OCI-LY7 (cell line): ENCODE results near the gene CDH22. TPM values are rescaled to one million over a fixed set of nuclear protein-coding genes. Genes with fewer than 3 reads are reported as not detected.

Experiments
- BruUV-seq: library from RNA; stranded (reverse); fragments of 400-500 nt; replicated peaks from 2 replicates; lab custom pipeline; 2021; lab: Mats Ljungman, UMichigan
- CTCF ChIA-PET: fragments of 300-600 bp; sonication (Branson Sonifier 250); formaldehyde crosslinking; loops from one replicate; lab custom pipeline; 2022; ENCODE audit warnings: antibody characterized with exemption; ENCODE audit not compliant: unreplicated experiment; lab: Charles Lee
- POLR2A ChIA-PET: fragments of 300-600 bp; sonication (Branson Sonifier 250); formaldehyde crosslinking; loops from one replicate; lab custom pipeline; 2022; ENCODE audit warnings: antibody characterized with exemption; lab: Charles Lee
- DNase-seq: peaks from one replicate; pipeline ENCODE4 v3.0.0-alpha.2; 2015; ENCODE audit warnings: low spot score
- H2AFZ ChIP-seq: fragments of 200-600 bp; sonication (generic), shearing (Covaris generic); 2 replicates; pipeline ENCODE4 v1.6.1; 2014; ENCODE audit warnings: mild to moderate bottlenecking, antibody characterized with exemption, low read length, moderate library complexity
- H3K27ac ChIP-seq: fragments of 200-600 bp; sonication (generic); 2 replicates; pipeline ENCODE4 v1.5.1; 2014; ENCODE audit warnings: mixed run types, low read depth, mild to moderate bottlenecking, moderate library complexity, low read length, inconsistent platforms; ENCODE audit not compliant: poor library complexity, severe bottlenecking
- H3K36me3 ChIP-seq: fragments of 200-600 bp; sonication (generic); 2 replicates; pipeline ENCODE4 v1.6.1; 2014; ENCODE audit warnings: mild to moderate bottlenecking, antibody characterized with exemption, low read length, moderate library complexity, mixed read lengths; ENCODE audit not compliant: insufficient read depth
- H3K4me1 ChIP-seq: fragments of 200-600 bp; sonication (generic); 2 replicates; pipeline ENCODE4 v1.5.1; 2014; ENCODE audit warnings: mild to moderate bottlenecking, low read length; ENCODE audit not compliant: insufficient read depth, poor library complexity, severe bottlenecking
- H3K4me2 ChIP-seq: fragments of 200-600 bp; sonication (generic); 2 replicates; pipeline ENCODE4 v1.6.1; 2014; ENCODE audit warnings: mild to moderate bottlenecking, low read length
- H3K4me3 ChIP-seq: fragments of 200-600 bp; sonication (generic); 2 replicates; pipeline ENCODE4 v1.5.1; 2014; ENCODE audit warnings: mild to moderate bottlenecking, low read depth, low read length; ENCODE audit not compliant: poor library complexity, severe bottlenecking
- H3K79me2 ChIP-seq: fragments of 200-600 bp; sonication (generic); 2 replicates; pipeline ENCODE4 v1.6.1; 2016; ENCODE audit warnings: low read depth, mild to moderate bottlenecking, low read length, moderate library complexity, mixed read lengths; ENCODE audit not compliant: insufficient read depth
- H3K9me2 ChIP-seq: fragments of 200-600 bp; sonication (generic); 2 replicates; pipeline ENCODE4 v1.6.1; 2016; ENCODE audit warnings: mild to moderate bottlenecking, low read length, mixed read lengths; ENCODE audit not compliant: insufficient read depth
- H3K9me3 ChIP-seq: fragments of 200-600 bp; sonication (generic); 2 replicates; pipeline ENCODE4 v1.6.1; 2014; ENCODE audit warnings: mild to moderate bottlenecking, mixed run types, low read length, mixed read lengths
- H4K20me1 ChIP-seq: fragments of 200-600 bp; sonication (generic); 2 replicates; pipeline ENCODE4 v1.6.1; 2014; ENCODE audit warnings: mild to moderate bottlenecking, antibody characterized with exemption, low read length, moderate library complexity, mixed read lengths; ENCODE audit not compliant: insufficient read depth
- EZH2phosphoT487 ChIP-seq: fragments of 200-600 bp; sonication (generic); IDR thresholded peaks from 2 replicates; pipeline ENCODE4 v1.6.1; 2018; ENCODE audit warnings: low read depth, borderline replicate concordance, mild to moderate bottlenecking, mixed run types, antibody characterized with exemption, low read length, moderate library complexity, mixed read lengths
- intact Hi-C: fragments of 100-400 bp; cut with micrococcal nuclease; formaldehyde crosslinking; loops from one replicate; pipeline ENCODE4 v1.10.0; 2022; ENCODE audit not compliant: unreplicated experiment
- total RNA-seq, 2 experiments: library from RNA; depleted of rRNA in 1 of 2; stranded (reverse); fragments of >200 nt in 1 of 2; shearing (Covaris generic) in 1 of 2; gene quantifications; 2 replicates each; pipeline ENCODE4 v1.2.3, GENCODE V29; 2014 to 2022
- TF ChIP-seq, protein P1 (sequence below): fragments of 200-600 bp; sonication (generic); conservative IDR thresholded peaks from 2 replicates; pipeline ENCODE4 v1.5.1; 2014; ENCODE audit warnings: mild to moderate bottlenecking, antibody characterized with exemption, low read length, moderate library complexity, mixed read lengths

The CDH22 gene
- total RNA-seq, 2 experiments from 2014 or later: not detected

DNA sequence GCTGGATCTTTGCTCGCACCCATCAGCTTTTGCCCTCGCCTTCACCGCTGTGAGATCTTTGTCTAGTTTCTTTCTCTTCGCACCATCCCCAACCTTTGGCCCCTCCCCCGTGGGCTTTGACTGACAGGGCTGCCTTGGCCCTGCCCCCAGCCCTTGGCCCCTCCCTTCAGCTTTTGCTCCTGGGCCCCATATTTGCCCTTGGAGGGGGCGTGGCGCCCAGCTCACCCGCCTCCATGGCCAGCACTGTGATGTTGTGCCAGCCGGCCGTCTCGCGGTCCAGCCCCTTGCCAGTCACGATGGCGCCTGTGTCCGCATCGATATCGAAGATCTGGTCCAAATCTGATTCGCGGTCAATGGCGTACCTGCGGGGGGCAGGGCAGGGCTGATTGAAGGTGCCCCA lies 109.1 kb downstream of the CDH22 start:
- Histone ChIP-seq H2AFZ (no peak overlapping the region), H3K4me3 (no peak overlapping the region), H3K36me3 (no peaks in the 10 kb centered on the region), H3K4me1 (no peaks in the 10 kb centered on the region), H3K9me2 (no peaks in the 10 kb centered on the region), H3K9me3 (no peaks in the 10 kb centered on the region), H3K79me2 (no peaks in the 10 kb centered on the region), H3K4me2 (no peak overlapping the region), H3K27ac (no peak overlapping the region), H4K20me1 (no peaks in the 10 kb centered on the region)
- no TSS peak for BruUV-seq
- CTCF ChIA-PET: no interaction called here
- intact Hi-C loops: no loop called here
- POLR2A ChIA-PET: no interaction called here
- DNase-seq: no peak
- TF ChIP-seq, protein P1, sequence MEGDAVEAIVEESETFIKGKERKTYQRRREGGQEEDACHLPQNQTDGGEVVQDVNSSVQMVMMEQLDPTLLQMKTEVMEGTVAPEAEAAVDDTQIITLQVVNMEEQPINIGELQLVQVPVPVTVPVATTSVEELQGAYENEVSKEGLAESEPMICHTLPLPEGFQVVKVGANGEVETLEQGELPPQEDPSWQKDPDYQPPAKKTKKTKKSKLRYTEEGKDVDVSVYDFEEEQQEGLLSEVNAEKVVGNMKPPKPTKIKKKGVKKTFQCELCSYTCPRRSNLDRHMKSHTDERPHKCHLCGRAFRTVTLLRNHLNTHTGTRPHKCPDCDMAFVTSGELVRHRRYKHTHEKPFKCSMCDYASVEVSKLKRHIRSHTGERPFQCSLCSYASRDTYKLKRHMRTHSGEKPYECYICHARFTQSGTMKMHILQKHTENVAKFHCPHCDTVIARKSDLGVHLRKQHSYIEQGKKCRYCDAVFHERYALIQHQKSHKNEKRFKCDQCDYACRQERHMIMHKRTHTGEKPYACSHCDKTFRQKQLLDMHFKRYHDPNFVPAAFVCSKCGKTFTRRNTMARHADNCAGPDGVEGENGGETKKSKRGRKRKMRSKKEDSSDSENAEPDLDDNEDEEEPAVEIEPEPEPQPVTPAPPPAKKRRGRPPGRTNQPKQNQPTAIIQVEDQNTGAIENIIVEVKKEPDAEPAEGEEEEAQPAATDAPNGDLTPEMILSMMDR: no peak
- no peak for TF ChIP-seq EZH2phosphoT487

DNA sequence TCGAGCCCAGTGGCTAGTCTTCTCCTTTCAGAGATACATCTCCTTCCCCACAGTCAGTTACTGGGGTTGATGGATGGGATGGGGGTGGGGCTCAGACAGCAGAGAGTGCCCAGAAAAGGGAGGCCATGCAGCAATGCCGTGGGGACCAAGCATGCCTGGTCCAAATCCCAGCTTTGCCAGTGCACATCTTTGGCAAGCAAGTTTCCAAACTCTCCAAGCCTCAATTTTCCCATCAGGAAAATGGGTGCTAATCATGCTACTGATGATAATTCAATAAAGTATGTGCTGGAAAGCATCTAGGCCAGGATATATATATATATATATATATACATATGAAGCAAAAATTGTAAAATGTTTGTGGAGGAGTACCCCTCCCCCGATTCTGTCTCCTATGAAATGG lies 111.3 kb downstream of the CDH22 start:
- ChIA-PET POLR2A (no interaction called here), CTCF (no interaction called here)
- H3K9me3 ChIP-seq: no peaks in the 10 kb centered on the region
- DNase-seq: no peak
- no peaks in the 10 kb centered on the region for H3K79me2 ChIP-seq
- intact Hi-C loops: no loop called here
- no peak overlapping the region for H3K4me2 ChIP-seq
- H2AFZ ChIP-seq: no peak overlapping the region
- H3K4me3 ChIP-seq: no peak overlapping the region
- H4K20me1 ChIP-seq: no peaks in the 10 kb centered on the region
- TF ChIP-seq, protein P1: no peak
- TF ChIP-seq EZH2phosphoT487: no peak
- no TSS peak for BruUV-seq
- H3K9me2 ChIP-seq: no peaks in the 10 kb centered on the region
- no peak overlapping the region for H3K27ac ChIP-seq
- H3K4me1 ChIP-seq: no peaks in the 10 kb centered on the region
- no peaks in the 10 kb centered on the region for H3K36me3 ChIP-seq

DNA sequence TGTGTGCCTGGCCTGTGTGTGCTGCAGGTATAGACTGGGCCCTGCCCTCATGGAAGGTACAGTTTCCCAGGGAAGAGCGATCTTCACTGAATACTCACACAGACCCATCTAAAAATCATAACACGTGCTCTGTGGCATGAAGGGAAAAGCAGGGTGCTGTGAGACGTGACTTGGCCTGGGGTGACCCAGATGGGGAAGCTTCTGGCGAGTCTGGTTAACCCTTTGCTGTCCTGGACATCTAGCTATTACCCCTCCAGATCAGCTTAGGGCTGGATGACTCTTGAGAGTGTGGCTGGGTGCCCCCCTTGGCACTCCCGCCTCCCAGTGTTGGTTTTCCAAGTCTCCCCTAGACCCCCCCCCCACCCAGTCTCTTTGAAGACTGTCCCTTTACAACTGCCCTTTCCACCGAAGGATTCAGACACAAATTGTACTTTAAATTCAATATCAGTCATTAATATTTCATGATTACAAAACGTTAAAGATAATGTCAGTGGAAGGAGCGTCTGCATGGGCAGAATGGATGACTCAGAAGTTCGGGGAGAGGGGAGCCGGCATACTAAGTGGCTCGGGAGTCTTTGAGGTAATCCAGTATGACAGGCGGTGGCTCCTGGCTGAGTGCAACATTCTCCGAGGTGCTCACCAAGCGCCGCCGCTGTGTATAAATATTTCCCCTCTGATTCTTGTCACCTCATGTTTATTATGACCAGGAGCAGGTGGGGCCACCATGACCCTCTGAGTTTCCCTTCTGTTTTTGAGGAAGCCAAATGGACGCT lies 112.8 kb downstream of the CDH22 start:
- Histone ChIP-seq H4K20me1 (no peaks in the 10 kb centered on the region), H3K9me2 (no peaks in the 10 kb centered on the region), H3K4me2 (no peak overlapping the region), H2AFZ (no peak overlapping the region), H3K79me2 (no peaks in the 10 kb centered on the region), H3K27ac (no peak overlapping the region), H3K9me3 (no peaks in the 10 kb centered on the region), H3K4me1 (no peaks in the 10 kb centered on the region), H3K4me3 (no peak overlapping the region), H3K36me3 (no peaks in the 10 kb centered on the region)
- POLR2A ChIA-PET: no interaction called here
- CTCF ChIA-PET: no interaction called here
- intact Hi-C loops: no loop called here
- no peak for DNase-seq
- no TSS peak for BruUV-seq
- TF ChIP-seq EZH2phosphoT487: no peak
- TF ChIP-seq, protein P1: no peak
